Lung (tissue), 12 donors: Measurements from ENCODE around the gene IMP3. TPM values are rescaled to one million over a fixed set of nuclear protein-coding genes. Genes with fewer than 3 reads are reported as not detected.

Source experiments
- ATAC-seq: fragments of 200-7000 bp; cut with Tn5 transposase; one replicate; pipeline ENCODE4 v1.9.1; 2020; ENCODE audit warnings: moderate number of reproducible peaks; ENCODE audit not compliant: insufficient read depth, low FRiP score
- DNase-seq, 3 donors: peaks; one replicate each; pipeline ENCODE4 v3.0.0-alpha.2; 2013 to 2017
- H3K27ac ChIP-seq, 2 donors: one replicate each; pipeline ENCODE4 v1.5.1; 2013; ENCODE audit warnings: mild to moderate bottlenecking in 2 of 2, moderate library complexity in 2 of 2, control low read depth in 1 of 2, inconsistent platforms in 1 of 2, low read depth in 1 of 2, low read length in 1 of 2
- H3K27me3 ChIP-seq, 3 donors: one replicate each; pipeline ENCODE4 v1.5.1; 2013; ENCODE audit warnings: low read length in 2 of 3; ENCODE audit not compliant: control insufficient read depth in 3 of 3, insufficient read depth in 3 of 3
- H3K36me3 ChIP-seq, 4 donors: one replicate each; pipeline ENCODE4 v1.5.1; 2013; ENCODE audit warnings: low read length in 4 of 4, mild to moderate bottlenecking in 1 of 4, moderate library complexity in 1 of 4; ENCODE audit not compliant: control insufficient read depth in 4 of 4, insufficient read depth in 4 of 4
- H3K4me1 ChIP-seq, 5 donors: one replicate each; pipeline ENCODE4 v1.5.1; 2013; ENCODE audit warnings: low read length in 5 of 5, mild to moderate bottlenecking in 2 of 5, moderate library complexity in 1 of 5; ENCODE audit not compliant: control insufficient read depth in 5 of 5, insufficient read depth in 5 of 5
- H3K4me3 ChIP-seq: one replicate; pipeline ENCODE4 v1.5.1; 2013; ENCODE audit warnings: mild to moderate bottlenecking, control low read depth, moderate library complexity
- H3K9ac ChIP-seq, 2 donors: one replicate each; pipeline ENCODE4 v1.5.1; 2013; ENCODE audit warnings: low read length in 2 of 2, control low read depth in 1 of 2; ENCODE audit not compliant: insufficient read depth in 1 of 2
- H3K9me3 ChIP-seq, 4 donors: one replicate each; pipeline ENCODE4 v1.5.1; 2013; ENCODE audit warnings: low read length in 3 of 4, mild to moderate bottlenecking in 1 of 4, moderate library complexity in 1 of 4; ENCODE audit not compliant: control insufficient read depth in 4 of 4, insufficient read depth in 3 of 4
- WGBS, 2 donors: extraction: QIAGEN DNeasy Blood & Tissue Kit; methylation state at CpG; one replicate each; pipeline ENCODE4 v1.1.7; 2013; 5-methylcytosine and 5-hydroxymethylcytosine counted together
- polyA plus RNA-seq, 2 donors: library from polyadenylated mRNA; stranded (reverse); fragments of 200-250 nt; gene quantifications; one replicate each; pipeline ENCODE4 v1.2.1, GENCODE V29; 2013
- total RNA-seq, 2 donors: library from RNA; depleted of rRNA in 1 of 2; stranded (reverse); fragments of >200 nt in 1 of 2; gene quantifications; one replicate each; pipeline ENCODE4 v1.2.1, GENCODE V29; 2014 to 2021
- TF ChIP-seq, protein P1 (sequence below): IDR thresholded peaks from 2 replicates; pipeline ENCODE4 v1.5.1; 2012; ENCODE audit warnings: mild to moderate bottlenecking; ENCODE audit errors: control extremely low read depth, extremely low read depth
- donor health status: control.
- donor health status: control.
- donor health status: Bipolar disorder and iron deficiency.
- donor health status: healthy.
- donor health status: DM: yes; HTN: yes; CAD: no.

Gene IMP3
- total and polyA plus RNA-seq, 4 donors, result 34.2 to 78.4 (median 70.1) TPM

DNA sequence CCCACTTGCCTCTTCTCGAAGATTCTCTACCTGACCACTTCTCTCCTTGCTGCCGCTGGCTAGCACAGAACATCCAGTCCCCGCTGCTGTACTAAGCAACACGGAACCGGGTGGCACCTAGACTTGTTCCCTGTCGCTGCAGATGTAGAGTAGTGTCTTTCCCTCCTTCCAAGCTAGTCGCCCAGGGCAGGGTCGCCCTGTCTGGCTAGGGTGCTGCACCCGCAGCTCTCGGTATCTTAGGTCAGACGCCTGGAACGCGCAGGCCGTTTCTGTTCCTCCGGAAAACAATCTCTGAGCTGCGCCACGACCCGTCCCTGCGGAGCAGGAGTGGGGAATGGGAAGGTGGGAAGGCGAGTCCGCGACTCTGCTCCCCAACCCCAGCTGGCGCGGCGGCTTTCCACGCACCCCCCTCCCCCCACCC, 6.9 kb upstream of the IMP3 start:
- 1 to 2% methylated on average over 26 of the region's 26 CpGs for WGBS, 2 donors
- peak in 1 of 3 donors; percentile 50 for DNase-seq

DNA sequence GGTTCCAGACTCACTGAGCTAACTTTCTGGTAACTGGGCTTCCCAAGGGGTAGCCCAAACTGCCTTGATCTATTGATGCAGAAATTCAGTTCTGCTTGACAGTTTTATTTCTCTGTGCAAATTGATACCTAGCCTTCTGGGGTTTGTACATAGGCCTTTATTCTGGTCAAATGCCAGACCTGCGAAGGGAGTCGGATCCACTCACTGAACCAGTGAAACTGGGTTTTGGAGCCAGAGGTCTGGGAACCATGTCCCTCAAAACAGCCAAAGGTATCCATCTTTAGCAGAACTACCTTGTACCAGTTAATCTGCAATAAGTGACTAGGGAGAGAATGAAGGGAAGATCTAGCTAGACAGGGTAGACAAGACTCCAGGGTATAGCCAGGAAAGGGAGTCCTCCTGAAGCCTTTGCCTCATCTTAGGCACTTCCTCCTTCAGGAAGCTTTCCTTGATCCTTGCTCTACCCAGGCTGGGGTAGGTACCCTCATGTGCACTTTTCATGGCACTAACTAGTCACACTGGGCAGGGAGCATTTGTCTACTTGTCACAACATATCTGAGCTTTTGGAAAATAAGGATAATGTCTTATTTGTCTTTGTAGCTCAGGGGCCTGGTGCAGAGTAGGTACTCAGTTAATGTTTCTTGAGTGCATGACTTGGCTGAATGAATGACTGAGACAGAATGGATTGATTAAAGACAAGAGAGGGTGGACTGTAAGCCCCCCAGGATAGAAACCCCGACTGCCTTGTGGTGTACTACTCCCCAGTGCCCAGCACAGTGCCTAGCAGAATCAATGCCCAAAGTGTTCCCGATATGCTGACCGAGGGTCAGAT, 6.3 kb upstream of the IMP3 start:
- H3K27ac ChIP-seq, result peak overlapping the region; percentile 89 to 96
- peak overlapping the region; percentile 79 for H3K4me3 ChIP-seq
- TF ChIP-seq, protein P1, sequence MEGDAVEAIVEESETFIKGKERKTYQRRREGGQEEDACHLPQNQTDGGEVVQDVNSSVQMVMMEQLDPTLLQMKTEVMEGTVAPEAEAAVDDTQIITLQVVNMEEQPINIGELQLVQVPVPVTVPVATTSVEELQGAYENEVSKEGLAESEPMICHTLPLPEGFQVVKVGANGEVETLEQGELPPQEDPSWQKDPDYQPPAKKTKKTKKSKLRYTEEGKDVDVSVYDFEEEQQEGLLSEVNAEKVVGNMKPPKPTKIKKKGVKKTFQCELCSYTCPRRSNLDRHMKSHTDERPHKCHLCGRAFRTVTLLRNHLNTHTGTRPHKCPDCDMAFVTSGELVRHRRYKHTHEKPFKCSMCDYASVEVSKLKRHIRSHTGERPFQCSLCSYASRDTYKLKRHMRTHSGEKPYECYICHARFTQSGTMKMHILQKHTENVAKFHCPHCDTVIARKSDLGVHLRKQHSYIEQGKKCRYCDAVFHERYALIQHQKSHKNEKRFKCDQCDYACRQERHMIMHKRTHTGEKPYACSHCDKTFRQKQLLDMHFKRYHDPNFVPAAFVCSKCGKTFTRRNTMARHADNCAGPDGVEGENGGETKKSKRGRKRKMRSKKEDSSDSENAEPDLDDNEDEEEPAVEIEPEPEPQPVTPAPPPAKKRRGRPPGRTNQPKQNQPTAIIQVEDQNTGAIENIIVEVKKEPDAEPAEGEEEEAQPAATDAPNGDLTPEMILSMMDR, result no peak
- H3K4me1 ChIP-seq, result peaks cover 4 to 35% (median 19%) of the 10 kb centered on the region in 5 donors
- peaks cover 0 to 7% (median 4%) of the 10 kb centered on the region in 4 donors for H3K36me3 ChIP-seq
- ATAC-seq (no peak), DNase-seq (no peak)
- H3K9me3 ChIP-seq, result no peaks in the 10 kb centered on the region
- peak overlapping the region; percentile 90 to 94 for H3K9ac ChIP-seq
- 33 to 55% methylated on average over 5 of the region's 5 CpGs for WGBS, 2 donors
- no peaks in the 10 kb centered on the region for H3K27me3 ChIP-seq

More for the DNA sequence above, 6.9 kb upstream of the IMP3 start:
- H3K4me1 ChIP-seq, result peaks cover 4 to 41% (median 23%) of the 10 kb centered on the region in 5 donors
- H3K4me3 ChIP-seq, result peak overlapping the region; percentile 79
- H3K9ac ChIP-seq, result peak overlapping the region; percentile 90 to 94
- peak overlapping the region; percentile 89 to 96 for H3K27ac ChIP-seq
- peaks cover 0 to 7% (median 4%) of the 10 kb centered on the region in 4 donors for H3K36me3 ChIP-seq
- TF ChIP-seq, protein P1, result no peak
- H3K27me3 ChIP-seq, result no peaks in the 10 kb centered on the region
- H3K9me3 ChIP-seq, result no peaks in the 10 kb centered on the region
- peak; percentile 4 for ATAC-seq

DNA sequence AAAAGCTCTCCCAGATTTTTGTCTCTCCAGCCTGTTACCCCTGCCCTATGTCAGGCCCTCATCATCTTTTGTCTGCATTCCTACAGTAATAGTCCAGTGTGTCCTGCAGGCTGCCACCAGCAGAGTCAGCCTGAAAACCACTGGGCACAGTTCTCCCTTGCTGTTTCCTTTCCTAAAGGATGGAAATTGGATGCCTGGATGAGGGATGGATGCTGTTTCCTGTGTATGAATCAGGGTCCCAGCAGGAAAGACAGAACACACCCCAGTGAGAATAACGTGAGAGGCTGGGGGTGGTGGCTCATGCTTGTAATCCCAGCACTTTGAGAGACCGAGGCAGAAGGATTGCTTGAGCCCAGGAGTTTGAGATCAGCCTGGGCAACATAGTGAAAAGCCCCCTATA, 4.4 kb upstream of the IMP3 start:
- no peak for DNase-seq
- Histone ChIP-seq H3K27ac (no peak overlapping the region), H3K27me3 (no peaks in the 10 kb centered on the region), H3K4me3 (no peak overlapping the region), H3K9ac (no peak overlapping the region), H3K4me1 (peaks cover 0 to 24% (median 8%) of the 10 kb centered on the region in 5 donors), H3K9me3 (no peaks in the 10 kb centered on the region), H3K36me3 (peaks cover 0 to 4% (median 0%) of the 10 kb centered on the region in 4 donors)
- no peak for ATAC-seq
- WGBS, 2 donors, result 80 to 81% methylated on average over 2 of the region's 2 CpGs
- TF ChIP-seq, protein P1, result no peak
